GM18951 (cell line): ENCODE measurements around the gene ZBTB22.

Source experiments
- POLR2A ChIP-seq: IDR thresholded peaks from 4 replicates; pipeline ENCODE4 v1.6.1; 2011; ENCODE audit warnings: mild to moderate bottlenecking; ENCODE audit not compliant: insufficient read length, insufficient read depth; ENCODE audit errors: extremely low read depth
- in situ Hi-C: fragments of 300-500 bp; cut with MboI; formaldehyde crosslinking; loops from one replicate; pipeline ENCODE4 v1.12.0; 2022; ENCODE audit warnings: low sequenced_read_pairs, mixed read lengths, inconsistent platforms; ENCODE audit not compliant: unreplicated experiment

The ZBTB22 gene

GRCh38 chr6:33305052-33305451 is 12.5 kb downstream of the ZBTB22 start:
- peak; percentile 16 for TF ChIP-seq POLR2A
- in situ Hi-C loops = no loop called here

GRCh38 chr6:33304216-33304615 is 13.3 kb downstream of the ZBTB22 start:
- in situ Hi-C loops = no loop called here
- no peak for TF ChIP-seq POLR2A

- in situ Hi-C loops = no loop called here
- no peak for TF ChIP-seq POLR2A
Measured at GRCh38 chr6:33301877-33302276, 15.7 kb downstream of the ZBTB22 start.

- TF ChIP-seq POLR2A = peak; percentile 84
- in situ Hi-C loops = no loop called here
Measured at GRCh38 chr6:33299237-33299944, 18.2 kb downstream of the ZBTB22 start.

GRCh38 chr6:33298773-33299236 is 18.7 kb downstream of the ZBTB22 start, which contains the start of gene RGL2:
TSS of gene RGL2 (minus strand) at chr6:33298942. CDS start at chr6:33298610, 332 bp downstream.
- TF ChIP-seq POLR2A = no peak
- in situ Hi-C loops = no loop called here

GRCh38 chr6:33297956-33298772 is 19.4 kb downstream of the ZBTB22 start:
- in situ Hi-C loops = no loop called here
- no peak for TF ChIP-seq POLR2A

- no peak for TF ChIP-seq POLR2A
- in situ Hi-C loops = no loop called here
Measured at GRCh38 chr6:33297406-33297955, 20.1 kb downstream of the ZBTB22 start.

- in situ Hi-C loops = no loop called here
- no peak for TF ChIP-seq POLR2A
Measured at GRCh38 chr6:33296797-33297405, 20.6 kb downstream of the ZBTB22 start.

- in situ Hi-C loops = no loop called here
- no peak for TF ChIP-seq POLR2A
Measured at GRCh38 chr6:33295621-33296369, 21.7 kb downstream of the ZBTB22 start.

GRCh38 chr6:33294086-33294823 is 23.3 kb downstream of the ZBTB22 start:
- no peak for TF ChIP-seq POLR2A
- in situ Hi-C loops = no loop called here

- TF ChIP-seq POLR2A = no peak
Measured at GRCh38 chr6:33292996-33293682, 24.4 kb downstream of the ZBTB22 start.

More at GRCh38 chr6:33292996-33293682, 24.4 kb downstream of the ZBTB22 start:
- in situ Hi-C loops = no loop called here
